Articular chondrocyte of knee joint (primary cell): Measurements from ENCODE around the gene GPAT2. TPM values are rescaled to one million over a fixed set of nuclear protein-coding genes. Genes with fewer than 3 reads are reported as not detected.

Experiments
- small RNA-seq: library from RNA; depleted of rRNA; stranded (forward); fragments of <200 nt; gene quantifications from one replicate; pipeline ENCODE3, GENCODE V24; 2012
- total RNA-seq: library from RNA; depleted of rRNA; stranded (reverse); fragments of >200 nt; gene quantifications from 2 replicates; pipeline ENCODE4 v1.2.3, GENCODE V29; 2012

Gene GPAT2
- 0.76 and 0.91 TPM in 2 replicates for total RNA-seq

GRCh38 chr2:96034792-96035191, at the start of gene GPAT2:
Gene GPAT2 (minus strand): TSS chr2:96034916. CDS start chr2:96032359, 2,557 bp downstream.

GRCh38 chr2:95991351-95992094, 43.2 kb downstream of the GPAT2 start, which contains the start of gene ANKRD36C:
Gene ANKRD36C (minus strand): TSS chr2:95991824. CDS start chr2:95991708, 116 bp downstream.

Small RNA genes lying within 50 kb of the gene (small RNA-seq; reads per million reads assigned to genes)
- not detected for gene RN7SL210P

Other genes starting within 250 kb of the GPAT2 start
- gene ANKRD36C, start 43.1 kb downstream of the GPAT2 start, total RNA-seq = 62.6 and 73.4 TPM in 2 replicates
- gene ADRA2B, start 81.7 kb upstream of the GPAT2 start, total RNA-seq = under 0.01 TPM in 1 of 2 replicates, not detected in the other
- not detected in 2 replicates for gene ASTL, start 103.6 kb upstream of the GPAT2 start, total RNA-seq
- 1.2 and 2.1 TPM in 2 replicates for gene DUSP2, start 110.5 kb upstream of the GPAT2 start, total RNA-seq
- gene STARD7, start 173.9 kb upstream of the GPAT2 start, total RNA-seq = 134 and 158 TPM in 2 replicates
- 36.9 and 41.7 TPM in 2 replicates for gene TMEM127, start 231.1 kb upstream of the GPAT2 start, total RNA-seq
- 69.9 and 83.3 TPM in 2 replicates for gene CIAO1, start 231.3 kb upstream of the GPAT2 start, total RNA-seq